Neural cell (in vitro differentiated cells): ENCODE measurements around the gene LDB2. TPM values are rescaled to one million over a fixed set of nuclear protein-coding genes. Genes with fewer than 3 reads are reported as not detected.

Experiments
- H2AFZ ChIP-seq: fragments of 200-600, 300-800 bp; sonication (generic), shearing (Covaris generic); 2 replicates; pipeline ENCODE4 v1.6.0; 2014; ENCODE audit warnings: low read depth, mild to moderate bottlenecking, antibody characterized with exemption, low read length, moderate library complexity
- H3F3A ChIP-seq: fragments of 200-600 bp; shearing (Covaris generic); 2 replicates; pipeline ENCODE4 v1.6.1; 2016; ENCODE audit warnings: mild to moderate bottlenecking, moderate library complexity, mixed read lengths, antibody characterized with exemption, low read length; ENCODE audit not compliant: insufficient read depth, poor library complexity, severe bottlenecking
- H3K27ac ChIP-seq: fragments of 200-600, 300-800 bp; sonication (generic), shearing (Covaris generic); 2 replicates; pipeline ENCODE4 v1.5.1; 2014; ENCODE audit warnings: mild to moderate bottlenecking, low read length, moderate library complexity
- H3K27me3 ChIP-seq: fragments of 300-800, 200-600 bp; sonication (generic), shearing (Covaris generic); 2 replicates; pipeline ENCODE4 v1.6.0; 2014; ENCODE audit warnings: mild to moderate bottlenecking, low read depth, low read length, moderate library complexity; ENCODE audit not compliant: insufficient read depth
- H3K36me3 ChIP-seq: fragments of 300-800, 200-600 bp; sonication (generic), shearing (Covaris generic); 2 replicates; pipeline ENCODE4 v1.5.1; 2014; ENCODE audit warnings: mild to moderate bottlenecking, antibody characterized with exemption, low read length, moderate library complexity; ENCODE audit not compliant: insufficient read depth
- H3K4me2 ChIP-seq: fragments of 300-800, 200-600 bp; sonication (generic), shearing (Covaris generic); 2 replicates; pipeline ENCODE4 v1.6.0; 2014; ENCODE audit warnings: mild to moderate bottlenecking, low read length
- H3K4me3 ChIP-seq: fragments of 300-800, 200-600 bp; sonication (generic), shearing (Covaris generic); 2 replicates; pipeline ENCODE4 v1.5.1; 2014; ENCODE audit warnings: mild to moderate bottlenecking, low read length, moderate library complexity
- H3K79me2 ChIP-seq: fragments of 200-600 bp; shearing (Covaris generic); replicated peaks from 2 replicates; pipeline ENCODE4 v1.6.0; 2014; ENCODE audit warnings: mild to moderate bottlenecking, low read length, moderate library complexity; ENCODE audit not compliant: insufficient read depth
- H3K9ac ChIP-seq: fragments of 300-800, 200-600 bp; sonication (generic), shearing (Covaris generic); 2 replicates; pipeline ENCODE4 v1.6.1; 2016; ENCODE audit warnings: mild to moderate bottlenecking, low read length, mixed read lengths
- H3K9me2 ChIP-seq: fragments of 200-600 bp; shearing (Covaris generic); 2 replicates; pipeline ENCODE4 v1.6.1; 2016; ENCODE audit warnings: mild to moderate bottlenecking, low read length, mixed read lengths; ENCODE audit not compliant: insufficient read depth
- H3K9me3 ChIP-seq: fragments of 200-600, 300-800 bp; sonication (generic), shearing (Covaris generic); 2 replicates; pipeline ENCODE4 v1.6.1; 2016; ENCODE audit warnings: mild to moderate bottlenecking, mixed run types, low read length, moderate library complexity, mixed read lengths
- H4K20me1 ChIP-seq: fragments of 200-600 bp; shearing (Covaris generic); 2 replicates; pipeline ENCODE4 v1.6.1; 2016; ENCODE audit warnings: mild to moderate bottlenecking, mixed run types; ENCODE audit not compliant: insufficient read depth
- CTCF ChIP-seq: fragments of 450-650 bp; IDR thresholded peaks from 2 replicates; pipeline ENCODE4 v1.5.1; 2014; ENCODE audit warnings: antibody characterized with exemption, mild to moderate bottlenecking, moderate library complexity; ENCODE audit not compliant: poor library complexity, severe bottlenecking
- EP300 ChIP-seq: fragments of 450-650 bp; conservative IDR thresholded peaks from 2 replicates; pipeline ENCODE4 v1.6.1; 2014; ENCODE audit warnings: antibody characterized with exemption, mild to moderate bottlenecking, moderate library complexity; ENCODE audit not compliant: poor library complexity, severe bottlenecking
- EZH2 ChIP-seq: fragments of 200-600, 300-800 bp; shearing (Covaris generic), sonication (generic); IDR thresholded peaks from 2 replicates; pipeline ENCODE4 v1.6.1; 2014; ENCODE audit warnings: antibody characterized with exemption, low read length, borderline replicate concordance, mild to moderate bottlenecking; ENCODE audit not compliant: insufficient read depth, poor library complexity, severe bottlenecking
- MXI1 ChIP-seq: fragments of 450-650 bp; conservative IDR thresholded peaks from 2 replicates; pipeline ENCODE4 v1.6.1; 2014; ENCODE audit warnings: antibody characterized with exemption, mild to moderate bottlenecking; ENCODE audit not compliant: poor library complexity, severe bottlenecking
- POLR2AphosphoS5 ChIP-seq: IDR thresholded peaks from 2 replicates; pipeline ENCODE4 v1.6.1; 2012
- RAD21 ChIP-seq: fragments of 450-650 bp; conservative IDR thresholded peaks from 2 replicates; pipeline ENCODE4 v1.6.1; 2014; ENCODE audit warnings: antibody characterized with exemption, mild to moderate bottlenecking, moderate library complexity
- REST ChIP-seq: IDR thresholded peaks from 2 replicates; pipeline ENCODE4 v1.6.1; 2012; ENCODE audit warnings: borderline replicate concordance
- SMC3 ChIP-seq: fragments of 450-650 bp; conservative IDR thresholded peaks from 2 replicates; pipeline ENCODE4 v1.6.1; 2014; ENCODE audit warnings: antibody characterized with exemption, mild to moderate bottlenecking, moderate library complexity; ENCODE audit not compliant: poor library complexity
- TAF1 ChIP-seq: IDR thresholded peaks from 2 replicates; pipeline ENCODE4 v1.6.1; 2012; ENCODE audit warnings: low read depth
- polyA plus RNA-seq: library from polyadenylated mRNA; depleted of rRNA; stranded (reverse); fragments of >200 nt; gene quantifications from 2 replicates; pipeline ENCODE4 v1.2.3, GENCODE V29; 2014

The LDB2 gene
- polyA plus RNA-seq, 1 donor from 2014 or later, result 58.9 TPM

GRCh38 chr4:16817286-16817685 lies 81.2 kb downstream of the LDB2 start:
- Histone ChIP-seq H3K79me2 (no peaks in the 10 kb centered on the region), H3K9me2 (no peaks in the 10 kb centered on the region), H3K36me3 (no peaks in the 10 kb centered on the region), H2AFZ (no peak overlapping the region), H3K9me3 (no peaks in the 10 kb centered on the region), H3K9ac (no peak overlapping the region), H3K27ac (no peak overlapping the region), H3K27me3 (no peaks in the 10 kb centered on the region), H3K4me2 (no peak overlapping the region), H4K20me1 (no peaks in the 10 kb centered on the region), H3K4me3 (no peak overlapping the region), H3F3A (no peaks in the 10 kb centered on the region)
- no peak for TF ChIP-seq MXI1

- H3K27ac ChIP-seq, result no peak overlapping the region
- TF ChIP-seq MXI1 (no peak), CTCF (no peak), RAD21 (no peak), POLR2AphosphoS5 (no peak)
- no peak overlapping the region for H3K4me3 ChIP-seq
- H3F3A ChIP-seq, result no peaks in the 10 kb centered on the region
- no peak overlapping the region for H3K9ac ChIP-seq
- no peaks in the 10 kb centered on the region for H3K9me3 ChIP-seq
- no peaks in the 10 kb centered on the region for H3K9me2 ChIP-seq
- H4K20me1 ChIP-seq, result no peaks in the 10 kb centered on the region
- H2AFZ ChIP-seq, result no peak overlapping the region
- no peaks in the 10 kb centered on the region for H3K79me2 ChIP-seq
- H3K36me3 ChIP-seq, result no peaks in the 10 kb centered on the region
- no peaks in the 10 kb centered on the region for H3K27me3 ChIP-seq
- H3K4me2 ChIP-seq, result no peak overlapping the region
Observed at GRCh38 chr4:16814361-16814760, 84.1 kb downstream of the LDB2 start.

GRCh38 chr4:16812041-16812440 lies 86.4 kb downstream of the LDB2 start:
- no peaks in the 10 kb centered on the region for H3K9me3 ChIP-seq
- H3K79me2 ChIP-seq, result no peaks in the 10 kb centered on the region
- H3K27me3 ChIP-seq, result no peaks in the 10 kb centered on the region
- no peak for TF ChIP-seq MXI1
- TF ChIP-seq POLR2AphosphoS5, result peak; percentile 86
- TF ChIP-seq SMC3, result no peak
- TF ChIP-seq CTCF, result no peak
- no peak for TF ChIP-seq REST
- TF ChIP-seq TAF1, result no peak
- peak; percentile 99 for TF ChIP-seq EP300
- TF ChIP-seq EZH2, result no peak
- TF ChIP-seq RAD21, result peak; percentile 10
- H3K9ac ChIP-seq, result peak overlapping the region; percentile 39
- no peaks in the 10 kb centered on the region for H3F3A ChIP-seq
- no peaks in the 10 kb centered on the region for H4K20me1 ChIP-seq
- H3K4me3 ChIP-seq, result peak overlapping the region; percentile 37
- H3K4me2 ChIP-seq, result peak overlapping the region; percentile 23
- peak overlapping the region; percentile 77 for H3K27ac ChIP-seq
- H3K36me3 ChIP-seq, result no peaks in the 10 kb centered on the region
- H3K9me2 ChIP-seq, result no peaks in the 10 kb centered on the region
- H2AFZ ChIP-seq, result no peak overlapping the region
